Gastrocnemius medialis (tissue), 4 donors: ENCODE data around the gene GSTP1. TPM values are rescaled to one million over a fixed set of nuclear protein-coding genes. Genes with fewer than 3 reads are reported as not detected.

Experiments
- ATAC-seq, 2 donors: fragments of 150-250 bp; one replicate each; pipeline ENCODE4 v1.9.1; 2016
- DNase-seq, 2 donors: peaks; one replicate each; pipeline ENCODE4 v3.0.0-alpha.2; 2019
- H3K27ac ChIP-seq, 4 donors: fragments of 200-600 bp; sonication (generic); 1 replicate in 1 of 4; 2 replicates in 3 of 4; pipeline ENCODE4 v1.5.1; 2016 to 2018; ENCODE audit warnings: mild to moderate bottlenecking in 2 of 4, moderate library complexity in 1 of 4
- H3K27me3 ChIP-seq, 3 donors: fragments of 200-600 bp; sonication (generic) in 2 of 3; 1 replicate in 1 of 3; 2 replicates in 2 of 3; pipeline versions ENCODE4 v1.5.1 to v1.6.0; 2016 to 2019; ENCODE audit warnings: mild to moderate bottlenecking in 1 of 3, moderate library complexity in 1 of 3
- H3K36me3 ChIP-seq, 2 donors: fragments of 200-600 bp; sonication (generic) in 1 of 2; one replicate each; pipeline ENCODE4 v1.5.1; 2017 to 2018
- H3K4me1 ChIP-seq, 2 donors: fragments of 200-600 bp; sonication (generic) in 1 of 2; one replicate each; pipeline ENCODE4 v1.5.1; 2016 to 2017; ENCODE audit warnings: mild to moderate bottlenecking in 2 of 2
- H3K4me3 ChIP-seq, 4 donors: fragments of 200-600 bp; sonication (generic) in 3 of 4; 1 replicate in 1 of 4; 2 replicates in 3 of 4; pipeline ENCODE4 v1.5.1; 2016 to 2019; ENCODE audit warnings: mild to moderate bottlenecking in 2 of 4
- H3K9me3 ChIP-seq, 3 donors: fragments of 200-600 bp; sonication (generic) in 2 of 3; 1 replicate in 1 of 3; 2 replicates in 2 of 3; pipeline ENCODE4 v1.5.1; 2016 to 2019
- CTCF ChIP-seq, 5 experiments: fragments of 450-650 bp in 3 of 5; fragments of 200-600 bp in 2 of 5; sonication (generic) in 2 of 5; IDR thresholded peaks in 4 of 5; conservative IDR thresholded peaks in 1 of 5; 1 replicate in 4 of 5; 2 replicates in 1 of 5; pipeline ENCODE4 v1.5.1; 2016 to 2019; ENCODE audit warnings: antibody characterized with exemption in 5 of 5, mild to moderate bottlenecking in 3 of 5, moderate library complexity in 3 of 5
- POLR2A ChIP-seq, 2 donors: fragments of 450-650 bp; IDR thresholded peaks; one replicate each; pipeline ENCODE4 v1.6.1; 2017; ENCODE audit warnings: antibody characterized with exemption in 2 of 2, mild to moderate bottlenecking in 2 of 2, moderate library complexity in 2 of 2
- in situ Hi-C, 4 donors: fragments of 200-750 bp; cut with MboI; loops; one replicate each; pipeline versions ENCODE4 v1.15.0 to v1.8.0; 2017; ENCODE audit warnings: low sequenced_read_pairs in 4 of 4
- intact Hi-C: fragments of 100-400 bp; cut with DNase I; formaldehyde crosslinking; loops from one replicate; pipeline ENCODE4 v1.15.1; 2023; ENCODE audit warnings: low total_unique reads
- total RNA-seq, 4 donors: library from RNA; depleted of rRNA; stranded (reverse); fragments of >200 nt; gene quantifications; one replicate each; pipeline versions ENCODE4 v1.1.0 to v1.2.3, GENCODE V29; 2016

The GSTP1 gene
- total RNA-seq, 4 donors from 2014 or later = 316 to 866 (median 549) TPM

GRCh38 chr11:67605231-67606011, 21.8 kb downstream of the GSTP1 start:
- H3K27ac ChIP-seq = peak overlapping the region in 3 of 4 donors; percentile 91 to 97 (median 91)
- H3K4me3 ChIP-seq = no peak overlapping the region
- peaks cover 16 to 23% of the 10 kb centered on the region in 2 donors for H3K4me1 ChIP-seq
- intact Hi-C loops = loop anchor here (1.0 kb wide), 3 partner anchors 22 to 33 kb away; partner anchors contain the start of gene GSTP1
- DNase-seq (no peak), ATAC-seq (no peak)
- no peak for TF ChIP-seq CTCF (IDR thresholded peaks at IDR 0.05 in 4 of 5, conservative IDR thresholded peaks at IDR 0.05 in 1 of 5)
- TF ChIP-seq POLR2A (IDR thresholded peaks at IDR 0.05) = no peak
- peaks cover 0 to 23% of the 10 kb centered on the region in 2 donors for H3K36me3 ChIP-seq
- no peaks in the 10 kb centered on the region for H3K9me3 ChIP-seq
- in situ Hi-C loops = no loop called here
- H3K27me3 ChIP-seq = no peaks in the 10 kb centered on the region

- in situ Hi-C loops = no loop called here
- no peaks in the 10 kb centered on the region for H3K9me3 ChIP-seq
- intact Hi-C loops = loop anchor here (1.0 kb wide), 3 partner anchors 23 to 34 kb away; partner anchors contain the start of gene GSTP1
- H3K27me3 ChIP-seq = no peaks in the 10 kb centered on the region
- H3K36me3 ChIP-seq = peaks cover 0 to 30% of the 10 kb centered on the region in 2 donors
- TF ChIP-seq CTCF (IDR thresholded peaks at IDR 0.05 in 4 of 5, conservative IDR thresholded peaks at IDR 0.05 in 1 of 5) (no peak), POLR2A (IDR thresholded peaks at IDR 0.05) (no peak)
- H3K4me3 ChIP-seq = peak overlapping the region; percentile 81 to 100 (median 92)
- H3K27ac ChIP-seq = peak overlapping the region; percentile 89 to 97 (median 91)
- peak in 1 of 2 donors; percentile 29 for ATAC-seq
- peaks cover 16 to 23% of the 10 kb centered on the region in 2 donors for H3K4me1 ChIP-seq
- DNase-seq = no peak
Observed at GRCh38 chr11:67606093-67606491, 22.5 kb downstream of the GSTP1 start.

- Histone ChIP-seq H3K27ac (peak within 1 kb of the TSS; percentile 89 to 97 (median 91)), H3K4me1 (peaks cover 16 to 23% of the 10 kb centered on the region in 2 donors), H3K9me3 (no peaks in the 10 kb centered on the region), H3K4me3 (peak within 1 kb of the TSS; percentile 81 to 100 (median 92)), H3K36me3 (peaks cover 0 to 36% of the 10 kb centered on the region in 2 donors), H3K27me3 (no peaks in the 10 kb centered on the region)
- intact Hi-C loops = loop anchor here (1.0 kb wide), 3 partner anchors 23 to 34 kb away; partner anchors contain the start of gene GSTP1
- DNase-seq (peak; percentile 93 to 96), ATAC-seq (peak; percentile 95 to 96)
- in situ Hi-C loops = no loop called here
- TF ChIP-seq CTCF (IDR thresholded peaks at IDR 0.05 in 4 of 5, conservative IDR thresholded peaks at IDR 0.05 in 1 of 5) (peak; percentile 41 to 88 (median 79)), POLR2A (IDR thresholded peaks at IDR 0.05) (peak; percentile 64 to 73)
Observed at GRCh38 chr11:67606492-67607295, 23.1 kb downstream of the GSTP1 start, which contains the start of gene NDUFV1. Gene NDUFV1, plus strand, starts transcription at chr11:67606936. Its CDS starts 69 bp downstream, at chr11:67607005.

GRCh38 chr11:67607507-67607906, 23.9 kb downstream of the GSTP1 start:
- in situ Hi-C loops = no loop called here
- intact Hi-C loops = no loop called here
- no peak for ATAC-seq
- no peak for DNase-seq
- peak overlapping the region; percentile 89 to 97 (median 91) for H3K27ac ChIP-seq
- TF ChIP-seq CTCF (IDR thresholded peaks at IDR 0.05 in 4 of 5, conservative IDR thresholded peaks at IDR 0.05 in 1 of 5) = no peak
- no peak for TF ChIP-seq POLR2A (IDR thresholded peaks at IDR 0.05)
- peaks cover 16 to 23% of the 10 kb centered on the region in 2 donors for H3K4me1 ChIP-seq
- peak overlapping the region; percentile 81 to 100 (median 92) for H3K4me3 ChIP-seq
- H3K9me3 ChIP-seq = no peaks in the 10 kb centered on the region
- no peaks in the 10 kb centered on the region for H3K27me3 ChIP-seq
- H3K36me3 ChIP-seq = peaks cover 0 to 44% of the 10 kb centered on the region in 2 donors
